ENCODE measurements around the gene TOP1. TPM values are rescaled to one million over a fixed set of nuclear protein-coding genes. Genes with fewer than 3 reads are reported as not detected.
"Not testable (repeated sequence)": the region's sequence is repeated elsewhere in the genome, so short reads cannot be mapped to it uniquely, and the experiment has no call there.

TOP1 gene
- total and polyA plus RNA-seq, 5 experiments from 2014 or later, result 9.1 to 48.3 (median 14.1) TPM

GRCh38 chr20:41131594-41132387, 103.2 kb downstream of the TOP1 start:
- H3K4me1 Mint-ChIP-seq, result peaks cover 15 to 34% (median 26%) of the 10 kb centered on the region in 4 donors
- H3K4me3 Mint-ChIP-seq, result no peak overlapping the region
- DNase-seq (no peak), ATAC-seq (no peak)
- no peaks in the 10 kb centered on the region for H3K9me3 Mint-ChIP-seq
- H3K27me3 Mint-ChIP-seq, result no peaks in the 10 kb centered on the region
- POLR2A ChIA-PET, result interaction anchor here (1.0 kb wide), 1 partner anchor 36 kb away, joined by 3 read pairs; no protein-coding TSS in a partner anchor
- peak overlapping the region in 4 of 10 donors; percentile 8 to 58 (median 46) for H3K27ac Mint-ChIP-seq
- peaks cover 0 to 14% (median 0%) of the 10 kb centered on the region in 3 donors for H3K36me3 Mint-ChIP-seq

GRCh38 chr20:41132388-41132775, 103.8 kb downstream of the TOP1 start:
- not testable (repeated sequence) for H3K27ac Mint-ChIP-seq, H3K27me3 Mint-ChIP-seq, H3K9me3 Mint-ChIP-seq, H3K4me3 Mint-ChIP-seq, DNase-seq, ATAC-seq
- Mint-ChIP-seq H3K4me1 (peaks cover 15 to 34% (median 26%) of the 10 kb centered on the region in 4 donors), H3K36me3 (peaks cover 0 to 11% (median 0%) of the 10 kb centered on the region in 3 donors)
- POLR2A ChIA-PET, result interaction anchor here (16.1 kb wide), 1 partner anchor 27 kb away, joined by 734 read pairs; no protein-coding TSS in a partner anchor

GRCh38 chr20:41133709-41134361, 105.2 kb downstream of the TOP1 start:
- peak overlapping the region in 1 of 10 donors; percentile 77 for H3K27ac Mint-ChIP-seq
- peak overlapping the region in 1 of 10 donors; percentile 3 for H3K4me3 Mint-ChIP-seq
- peaks cover 18 to 40% (median 30%) of the 10 kb centered on the region in 4 donors for H3K4me1 Mint-ChIP-seq
- no peaks in the 10 kb centered on the region for H3K27me3 Mint-ChIP-seq
- H3K9me3 Mint-ChIP-seq, result no peaks in the 10 kb centered on the region
- POLR2A ChIA-PET, result interaction anchor here (0.8 to 16.1 kb wide), 5 partner anchors 9 to 101 kb away, joined by 3 to 734 read pairs (median 23); no protein-coding TSS in a partner anchor
- peaks cover 0 to 11% (median 0%) of the 10 kb centered on the region in 3 donors for H3K36me3 Mint-ChIP-seq
- DNase-seq (peak in 1 of 10 donors; percentile 45), ATAC-seq (no peak)

- POLR2A ChIA-PET, result interaction anchor here (0.8 to 16.1 kb wide), 12 partner anchors 9 to 183 kb away, joined by 3 to 734 read pairs (median 3); partner anchors contain the start of gene ZHX3
- peak overlapping the region in 8 of 10 donors; percentile 68 to 97 (median 84) for H3K27ac Mint-ChIP-seq
- ATAC-seq (no peak), DNase-seq (no peak)
- H3K27me3 Mint-ChIP-seq, result no peaks in the 10 kb centered on the region
- peaks cover 0 to 9% (median 0%) of the 10 kb centered on the region in 3 donors for H3K36me3 Mint-ChIP-seq
- peak overlapping the region in 3 of 10 donors; percentile 90 to 96 (median 96) for H3K4me3 Mint-ChIP-seq
- H3K9me3 Mint-ChIP-seq, result no peaks in the 10 kb centered on the region
- peaks cover 23 to 47% (median 36%) of the 10 kb centered on the region in 4 donors for H3K4me1 Mint-ChIP-seq
Measured at GRCh38 chr20:41134362-41135186, 106.0 kb downstream of the TOP1 start.

GRCh38 chr20:41135187-41135887, 106.7 kb downstream of the TOP1 start:
- peak overlapping the region; percentile 85 to 96 (median 93) for H3K4me3 Mint-ChIP-seq
- peak; percentile 24 to 34 for ATAC-seq
- POLR2A ChIA-PET, result interaction anchor here (0.7 to 16.1 kb wide), 13 partner anchors 8 to 205 kb away, joined by 3 to 734 read pairs (median 3); partner anchors contain the start of gene ZHX3

GRCh38 chr20:41135888-41136679, 107.5 kb downstream of the TOP1 start:
- ATAC-seq (no peak), DNase-seq (no peak)
- Mint-ChIP-seq H3K4me1 (peaks cover 33 to 62% (median 50%) of the 10 kb centered on the region in 4 donors), H3K27me3 (no peaks in the 10 kb centered on the region), H3K9me3 (no peaks in the 10 kb centered on the region), H3K27ac (peak overlapping the region; percentile 87 to 98 (median 94)), H3K36me3 (peaks cover 0 to 3% (median 0%) of the 10 kb centered on the region in 3 donors), H3K4me3 (peak overlapping the region; percentile 85 to 96 (median 93))
- POLR2A ChIA-PET, result interaction anchor here (0.7 to 16.1 kb wide), 9 partner anchors 8 to 204 kb away, joined by 3 to 734 read pairs (median 4); no protein-coding TSS in a partner anchor

More at GRCh38 chr20:41135187-41135887, 106.7 kb downstream of the TOP1 start:
- Mint-ChIP-seq H3K36me3 (peaks cover 0 to 3% (median 0%) of the 10 kb centered on the region in 3 donors), H3K27me3 (no peaks in the 10 kb centered on the region), H3K27ac (peak overlapping the region; percentile 80 to 98 (median 93)), H3K4me1 (peaks cover 27 to 55% (median 43%) of the 10 kb centered on the region in 4 donors), H3K9me3 (no peaks in the 10 kb centered on the region)
- peak; percentile 52 to 81 (median 66) for DNase-seq

GRCh38 chr20:41136680-41137613, 108.3 kb downstream of the TOP1 start, which contains the start of gene PLCG1:
Gene PLCG1, plus strand, starts transcription at chr20:41137543. Its CDS starts 99 bp downstream, at chr20:41137642.
- ATAC-seq, result peak; percentile 61 to 72
- peak within 1 kb of the TSS; percentile 92 to 99 (median 96) for H3K27ac Mint-ChIP-seq
- POLR2A ChIA-PET, result interaction anchor here (0.8 to 16.1 kb wide), 9 partner anchors 8 to 482 kb away, joined by 3 to 734 read pairs (median 5); partner anchors contain the start of gene CHD6
- no peaks in the 10 kb centered on the region for H3K9me3 Mint-ChIP-seq
- H3K27me3 Mint-ChIP-seq, result no peaks in the 10 kb centered on the region
- DNase-seq, result peak; percentile 68 to 88 (median 84)
- H3K4me3 Mint-ChIP-seq, result peak within 1 kb of the TSS; percentile 90 to 99 (median 95)
- H3K4me1 Mint-ChIP-seq, result peaks cover 40 to 71% (median 59%) of the 10 kb centered on the region in 4 donors
- peaks cover 0 to 4% (median 0%) of the 10 kb centered on the region in 3 donors for H3K36me3 Mint-ChIP-seq

GRCh38 chr20:41137614-41138474, 109.2 kb downstream of the TOP1 start:
- ATAC-seq (peak; percentile 3 to 11), DNase-seq (peak; percentile 57 to 87 (median 72))
- Mint-ChIP-seq H3K27ac (peak overlapping the region; percentile 89 to 99 (median 94)), H3K27me3 (no peaks in the 10 kb centered on the region), H3K36me3 (peaks cover 0 to 4% (median 0%) of the 10 kb centered on the region in 3 donors), H3K4me3 (peak overlapping the region; percentile 84 to 99 (median 94)), H3K4me1 (peaks cover 47 to 80% (median 67%) of the 10 kb centered on the region in 4 donors), H3K9me3 (no peaks in the 10 kb centered on the region)
- POLR2A ChIA-PET, result interaction anchor here (0.7 to 16.1 kb wide), 11 partner anchors 8 to 481 kb away, joined by 3 to 734 read pairs (median 5); partner anchors contain the start of genes CHD6 and ZHX3

All from naive thymus-derived CD8-positive, alpha-beta T cell (primary cell).